CD4-positive, alpha-beta T cell (primary cell): ENCODE measurements around the gene DHRS1. TPM values are rescaled to one million over a fixed set of nuclear protein-coding genes. Genes with fewer than 3 reads are reported as not detected.

Experiments
- ATAC-seq: fragments of 200-7000 bp; cut with Tn5 transposase; one replicate; pipeline ENCODE4 v1.10.0; 2022; ENCODE audit warnings: mild to moderate bottlenecking; ENCODE audit not compliant: poor library complexity
- CTCF ChIA-PET: fragments of 350-600 bp; sonication (Branson Sonifier 250); formaldehyde crosslinking; loops from one replicate; lab custom pipeline; 2021; ENCODE audit warnings: antibody characterized with exemption, inconsistent platforms; lab: Charles Lee
- POLR2A ChIA-PET: fragments of 350-600 bp; sonication (Branson Sonifier 250); formaldehyde crosslinking; loops from one replicate; lab custom pipeline; 2021; ENCODE audit warnings: antibody characterized with exemption, inconsistent platforms; lab: Charles Lee
- DNase-seq, 14 experiments: peaks; one replicate each; pipeline ENCODE4 v3.0.0-alpha.2; 2013 to 2020; ENCODE audit warnings: mixed read lengths in 2 of 14
- H3K27ac ChIP-seq, 2 donors: one replicate each; pipeline versions ENCODE4 v1.5.1 to v1.7.0; 2013; ENCODE audit warnings: low read length in 2 of 2, low read depth in 1 of 2, mild to moderate bottlenecking in 1 of 2
- H3K27me3 ChIP-seq, 2 experiments: 1 replicate in 1 of 2; 2 replicates in 1 of 2; pipeline versions ENCODE4 v1.6.1 to v1.7.0; 2013; ENCODE audit warnings: low read length in 2 of 2, control low read depth in 1 of 2, mild to moderate bottlenecking in 1 of 2, moderate library complexity in 1 of 2; ENCODE audit not compliant: insufficient read depth in 2 of 2, control insufficient read depth in 1 of 2
- H3K36me3 ChIP-seq: one replicate; pipeline ENCODE4 v1.6.1; 2013; ENCODE audit warnings: low read length, control low read depth; ENCODE audit not compliant: insufficient read depth
- H3K4me1 ChIP-seq: one replicate; pipeline ENCODE4 v1.6.1; 2013; ENCODE audit warnings: low read length, control low read depth; ENCODE audit not compliant: insufficient read depth
- H3K4me3 ChIP-seq: one replicate; pipeline ENCODE4 v1.5.1; 2013; ENCODE audit warnings: mild to moderate bottlenecking, low read length, moderate library complexity
- H3K9me3 ChIP-seq, 2 experiments: 1 replicate in 1 of 2; 2 replicates in 1 of 2; pipeline versions ENCODE4 v1.6.1 to v1.7.0; 2013; ENCODE audit warnings: low read length in 2 of 2, mild to moderate bottlenecking in 2 of 2, control low read depth in 1 of 2, moderate library complexity in 1 of 2; ENCODE audit not compliant: control insufficient read depth in 1 of 2, insufficient read depth in 1 of 2
- H3K27ac Mint-ChIP-seq: one replicate; pipeline ENCODE4 v1.8.0; 2020; ENCODE audit warnings: mixed read lengths
- H3K27me3 Mint-ChIP-seq: one replicate; pipeline ENCODE4 v1.8.0; 2021; ENCODE audit warnings: mixed read lengths
- H3K36me3 Mint-ChIP-seq: one replicate; pipeline ENCODE4 v1.8.0; 2021; ENCODE audit warnings: low read depth, mixed read lengths
- H3K4me1 Mint-ChIP-seq: one replicate; pipeline ENCODE4 v1.8.0; 2021; ENCODE audit warnings: low read depth, mixed read lengths
- H3K4me3 Mint-ChIP-seq: one replicate; pipeline ENCODE4 v1.8.0; 2020; ENCODE audit warnings: mild to moderate bottlenecking, mixed read lengths
- H3K9me3 Mint-ChIP-seq: one replicate; pipeline ENCODE4 v1.8.0; 2020; ENCODE audit warnings: mixed read lengths
- intact Hi-C, 2 experiments: fragments of 100-400 bp; cut with DNase I in 1 of 2; cut with micrococcal nuclease in 1 of 2; formaldehyde crosslinking; loops; one replicate each; pipeline versions ENCODE4 v1.15.1 to v1.9.0; 2023 to 2025; cut with DNase I, micrococcal nuclease
- total RNA-seq, 174 experiments: library from RNA in 2 of 174; stranded (reverse) in 2 of 174; gene quantifications; one replicate each; pipeline ENCODE4 v1.2.3 and lab custom pipeline; 2021 to 2026
- TF ChIP-seq, protein P1 (sequence below): fragments of 200-600 bp; IDR thresholded peaks from one replicate; pipeline ENCODE4 v1.8.0; 2022; ENCODE audit warnings: antibody characterized with exemption, mild to moderate bottlenecking

DHRS1 gene
- total RNA-seq, 2 experiments from 2014 or later = 21.5 to 23.5 TPM

GRCh38 chr14:24323341-24323740 lies 23.8 kb upstream of the DHRS1 start:
- peaks cover 0 to 4% of the 10 kb centered on the region in 2 experiments for H3K9me3 ChIP-seq
- TF ChIP-seq, protein P1, sequence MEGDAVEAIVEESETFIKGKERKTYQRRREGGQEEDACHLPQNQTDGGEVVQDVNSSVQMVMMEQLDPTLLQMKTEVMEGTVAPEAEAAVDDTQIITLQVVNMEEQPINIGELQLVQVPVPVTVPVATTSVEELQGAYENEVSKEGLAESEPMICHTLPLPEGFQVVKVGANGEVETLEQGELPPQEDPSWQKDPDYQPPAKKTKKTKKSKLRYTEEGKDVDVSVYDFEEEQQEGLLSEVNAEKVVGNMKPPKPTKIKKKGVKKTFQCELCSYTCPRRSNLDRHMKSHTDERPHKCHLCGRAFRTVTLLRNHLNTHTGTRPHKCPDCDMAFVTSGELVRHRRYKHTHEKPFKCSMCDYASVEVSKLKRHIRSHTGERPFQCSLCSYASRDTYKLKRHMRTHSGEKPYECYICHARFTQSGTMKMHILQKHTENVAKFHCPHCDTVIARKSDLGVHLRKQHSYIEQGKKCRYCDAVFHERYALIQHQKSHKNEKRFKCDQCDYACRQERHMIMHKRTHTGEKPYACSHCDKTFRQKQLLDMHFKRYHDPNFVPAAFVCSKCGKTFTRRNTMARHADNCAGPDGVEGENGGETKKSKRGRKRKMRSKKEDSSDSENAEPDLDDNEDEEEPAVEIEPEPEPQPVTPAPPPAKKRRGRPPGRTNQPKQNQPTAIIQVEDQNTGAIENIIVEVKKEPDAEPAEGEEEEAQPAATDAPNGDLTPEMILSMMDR = no peak
- no peak overlapping the region for H3K27ac Mint-ChIP-seq

GRCh38 chr14:24322672-24323071 lies 23.1 kb upstream of the DHRS1 start:
- Histone ChIP-seq H3K27me3 (no peaks in the 10 kb centered on the region), H3K36me3 (no peaks in the 10 kb centered on the region), H3K4me1 (peaks cover 8% of the 10 kb centered on the region), H3K4me3 (no peak overlapping the region), H3K9me3 (peaks cover 0 to 4% of the 10 kb centered on the region in 2 experiments), H3K27ac (no peak overlapping the region)
- CTCF ChIA-PET = interaction anchor here (2.2 kb wide), 1 partner anchor 15 kb away, joined by 5 read pairs; the partner anchor contains the start of gene CIDEB
- Mint-ChIP-seq H3K27ac (no peak overlapping the region), H3K27me3 (peaks cover 10% of the 10 kb centered on the region), H3K4me1 (peaks cover 5% of the 10 kb centered on the region), H3K4me3 (no peak overlapping the region), H3K9me3 (no peaks in the 10 kb centered on the region), H3K36me3 (no peaks in the 10 kb centered on the region)
- intact Hi-C loops = no loop called here
- ATAC-seq (no peak), DNase-seq (no peak)
- TF ChIP-seq, protein P1 = no peak
- POLR2A ChIA-PET = no interaction called here

More at GRCh38 chr14:24323341-24323740, 23.8 kb upstream of the DHRS1 start:
- ATAC-seq (no peak), DNase-seq (no peak)
- no peaks in the 10 kb centered on the region for H3K36me3 Mint-ChIP-seq
- H3K4me3 Mint-ChIP-seq = no peak overlapping the region
- H3K27ac ChIP-seq = no peak overlapping the region
- H3K4me3 ChIP-seq = no peak overlapping the region
- ChIA-PET CTCF (no interaction called here), POLR2A (no interaction called here)
- peaks cover 12% of the 10 kb centered on the region for H3K4me1 ChIP-seq
- no peaks in the 10 kb centered on the region for H3K9me3 Mint-ChIP-seq
- no peaks in the 10 kb centered on the region for H3K27me3 ChIP-seq
- intact Hi-C loops = no loop called here
- H3K4me1 Mint-ChIP-seq = peaks cover 6% of the 10 kb centered on the region
- no peaks in the 10 kb centered on the region for H3K36me3 ChIP-seq
- peaks cover 10% of the 10 kb centered on the region for H3K27me3 Mint-ChIP-seq

DNA sequence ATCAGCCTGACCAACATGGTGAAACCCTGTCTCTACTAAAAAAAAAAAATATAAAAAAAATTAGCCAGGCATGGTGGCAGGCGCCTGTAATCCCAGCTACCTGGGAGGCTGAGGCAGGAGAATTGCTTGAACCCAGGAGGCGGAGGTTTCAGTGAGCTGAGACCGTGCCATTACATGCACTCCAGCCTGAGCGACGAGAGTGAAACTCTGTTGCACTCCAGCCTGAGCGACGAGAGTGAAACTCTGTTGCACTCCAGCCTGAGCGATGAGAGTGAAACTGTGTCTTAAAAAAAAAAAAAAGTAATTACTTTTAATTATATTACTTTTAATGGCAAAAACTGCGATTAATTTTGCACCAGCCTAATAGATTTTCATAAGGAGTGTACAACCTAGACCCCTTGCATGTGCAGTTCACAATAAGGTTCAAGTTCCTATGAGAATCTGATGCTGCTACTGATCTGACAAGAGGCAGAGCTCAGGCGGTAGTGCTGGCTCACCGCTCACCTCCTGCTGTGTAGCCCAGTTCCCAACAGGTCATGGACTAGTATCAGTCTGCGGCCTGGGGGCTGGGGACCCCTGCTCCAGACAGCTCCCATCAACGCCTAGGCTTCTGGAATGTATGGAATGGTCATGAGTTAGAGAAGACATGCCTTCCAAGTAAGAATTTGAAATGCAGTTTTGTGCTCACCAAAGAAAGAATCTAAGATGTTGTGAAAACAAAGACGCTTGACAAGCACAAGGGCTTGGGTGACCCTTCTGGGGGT lies 21.8 kb upstream of the DHRS1 start:
- Histone ChIP-seq H3K27ac (no peak overlapping the region), H3K4me1 (peaks cover 6% of the 10 kb centered on the region), H3K4me3 (no peak overlapping the region), H3K9me3 (peaks cover 0 to 4% of the 10 kb centered on the region in 2 experiments), H3K27me3 (no peaks in the 10 kb centered on the region), H3K36me3 (no peaks in the 10 kb centered on the region)
- ATAC-seq (no peak), DNase-seq (no peak)
- intact Hi-C loops = no loop called here
- CTCF ChIA-PET = interaction anchor here (2.2 to 2.7 kb wide), 2 partner anchors 12 to 13 kb away, joined by 5 to 10 read pairs; partner anchors contain the start of gene CIDEB
- Mint-ChIP-seq H3K36me3 (no peaks in the 10 kb centered on the region), H3K27ac (no peak overlapping the region), H3K9me3 (no peaks in the 10 kb centered on the region), H3K4me1 (peaks cover 6% of the 10 kb centered on the region), H3K27me3 (peaks cover 10% of the 10 kb centered on the region), H3K4me3 (no peak overlapping the region)
- POLR2A ChIA-PET = no interaction called here
- TF ChIP-seq, protein P1 = no peak
